OCI-LY7 (cell line): ENCODE results near the gene FEN1.

ENCODE experiments used
- EZH2phosphoT487 ChIP-seq: fragments of 200-600 bp; sonication (generic); IDR thresholded peaks from 2 replicates; pipeline ENCODE4 v1.6.1; 2018; ENCODE audit warnings: low read depth, borderline replicate concordance, mild to moderate bottlenecking, mixed run types, antibody characterized with exemption, low read length, moderate library complexity, mixed read lengths
- TF ChIP-seq, protein P1 (sequence below): fragments of 200-600 bp; sonication (generic); conservative IDR thresholded peaks from 2 replicates; pipeline ENCODE4 v1.5.1; 2014; ENCODE audit warnings: mild to moderate bottlenecking, antibody characterized with exemption, low read length, moderate library complexity, mixed read lengths

GRCh38 chr11:61834278-61835048 is 41.8 kb downstream of the FEN1 start:
- TF ChIP-seq, protein P1, sequence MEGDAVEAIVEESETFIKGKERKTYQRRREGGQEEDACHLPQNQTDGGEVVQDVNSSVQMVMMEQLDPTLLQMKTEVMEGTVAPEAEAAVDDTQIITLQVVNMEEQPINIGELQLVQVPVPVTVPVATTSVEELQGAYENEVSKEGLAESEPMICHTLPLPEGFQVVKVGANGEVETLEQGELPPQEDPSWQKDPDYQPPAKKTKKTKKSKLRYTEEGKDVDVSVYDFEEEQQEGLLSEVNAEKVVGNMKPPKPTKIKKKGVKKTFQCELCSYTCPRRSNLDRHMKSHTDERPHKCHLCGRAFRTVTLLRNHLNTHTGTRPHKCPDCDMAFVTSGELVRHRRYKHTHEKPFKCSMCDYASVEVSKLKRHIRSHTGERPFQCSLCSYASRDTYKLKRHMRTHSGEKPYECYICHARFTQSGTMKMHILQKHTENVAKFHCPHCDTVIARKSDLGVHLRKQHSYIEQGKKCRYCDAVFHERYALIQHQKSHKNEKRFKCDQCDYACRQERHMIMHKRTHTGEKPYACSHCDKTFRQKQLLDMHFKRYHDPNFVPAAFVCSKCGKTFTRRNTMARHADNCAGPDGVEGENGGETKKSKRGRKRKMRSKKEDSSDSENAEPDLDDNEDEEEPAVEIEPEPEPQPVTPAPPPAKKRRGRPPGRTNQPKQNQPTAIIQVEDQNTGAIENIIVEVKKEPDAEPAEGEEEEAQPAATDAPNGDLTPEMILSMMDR: no peak
- TF ChIP-seq EZH2phosphoT487: no peak
